SU-DHL-6 (cell line): ENCODE measurements around the gene KIF3B.

ENCODE experiments used
- H2AFZ ChIP-seq: fragments of 200-600 bp; sonication (generic); 2 replicates; pipeline ENCODE4 v1.6.1; 2014; ENCODE audit warnings: low read depth, mild to moderate bottlenecking, moderate library complexity, mixed read lengths, antibody characterized with exemption, low read length; ENCODE audit not compliant: severe bottlenecking
- H3F3A ChIP-seq: fragments of 200-600 bp; shearing (Covaris generic); 2 replicates; pipeline ENCODE4 v1.6.0; 2016; ENCODE audit warnings: antibody characterized with exemption, mild to moderate bottlenecking; ENCODE audit not compliant: insufficient read depth
- H3K27ac ChIP-seq: fragments of 200-600 bp; sonication (generic); 2 replicates; pipeline ENCODE4 v1.5.1; 2016; ENCODE audit warnings: low read depth, mild to moderate bottlenecking, low read length, moderate library complexity, mixed read lengths
- H3K27me3 ChIP-seq: fragments of 200-600 bp; sonication (generic), shearing (Covaris generic); 2 replicates; pipeline ENCODE4 v1.6.0; 2014; ENCODE audit warnings: mild to moderate bottlenecking, low read length
- H3K36me3 ChIP-seq: fragments of 200-600 bp; sonication (generic); 2 replicates; pipeline ENCODE4 v1.6.1; 2014; ENCODE audit warnings: mild to moderate bottlenecking, low read length, mixed read lengths
- H3K4me2 ChIP-seq: fragments of 300-600, 200-600 bp; shearing (Covaris generic), sonication (generic); 2 replicates; pipeline ENCODE4 v1.6.0; 2014; ENCODE audit warnings: low read length, low read depth, mild to moderate bottlenecking; ENCODE audit not compliant: poor library complexity, severe bottlenecking
- H3K4me3 ChIP-seq: fragments of 200-600 bp; sonication (generic); 2 replicates; pipeline ENCODE4 v1.5.1; 2014; ENCODE audit warnings: antibody characterized with exemption, low read length, mild to moderate bottlenecking, mixed read lengths; ENCODE audit not compliant: insufficient read depth, poor library complexity, severe bottlenecking
- H3K79me2 ChIP-seq: fragments of 200-600 bp; sonication (generic); 2 replicates; pipeline ENCODE4 v1.6.1; 2014; ENCODE audit warnings: mild to moderate bottlenecking, low read length, moderate library complexity; ENCODE audit not compliant: insufficient read depth
- H3K9ac ChIP-seq: fragments of 200-600 bp; sonication (generic); 2 replicates; pipeline ENCODE4 v1.7.0; 2014; ENCODE audit warnings: mild to moderate bottlenecking, low read length
- H3K9me2 ChIP-seq: fragments of 200-600 bp; sonication (generic); replicated peaks from 2 replicates; pipeline ENCODE4 v1.6.1; 2014; ENCODE audit warnings: low read length; ENCODE audit not compliant: insufficient read depth
- H3K9me3 ChIP-seq: fragments of 200-600 bp; sonication (generic); 2 replicates; pipeline ENCODE4 v1.6.1; 2014; ENCODE audit warnings: low read length, mixed read lengths; ENCODE audit not compliant: insufficient read depth
- H4K20me1 ChIP-seq: fragments of 200-600 bp; sonication (generic); 2 replicates; pipeline ENCODE4 v1.6.1; 2014; ENCODE audit warnings: low read depth, mild to moderate bottlenecking, antibody characterized with exemption, low read length, moderate library complexity, mixed read lengths
- CTCF ChIP-seq: fragments of 200-600 bp; sonication (generic); IDR thresholded peaks from one replicate; pipeline ENCODE4 v1.5.1; 2017; ENCODE audit warnings: antibody characterized with exemption, mild to moderate bottlenecking, low read length, moderate library complexity; ENCODE audit not compliant: insufficient read depth, poor library complexity, severe bottlenecking
- EZH2phosphoT487 ChIP-seq: fragments of 200-600 bp; sonication (generic), shearing (Covaris generic); conservative IDR thresholded peaks from 2 replicates; pipeline ENCODE4 v1.6.1; 2018; ENCODE audit warnings: mild to moderate bottlenecking, antibody characterized with exemption, low read length, moderate library complexity, mixed read lengths

Gene KIF3B

GRCh38 chr20:32316667-32317066, 39.2 kb downstream of the KIF3B start:
- Histone ChIP-seq H4K20me1 (peaks cover 4% of the 10 kb centered on the region; the same call in 1 of the 2 replicates), H3K27me3 (no peaks in the 10 kb centered on the region), H3K4me2 (no peak overlapping the region), H3F3A (peaks cover 13% of the 10 kb centered on the region), H3K9me3 (no peaks in the 10 kb centered on the region), H3K9me2 (no peaks in the 10 kb centered on the region), H3K9ac (no peak overlapping the region), H3K4me3 (no peak overlapping the region), H3K27ac (no peak overlapping the region), H3K79me2 (peaks cover 26% of the 10 kb centered on the region), H2AFZ (no peak overlapping the region), H3K36me3 (peaks cover 23% of the 10 kb centered on the region; the same call in 1 of the 2 replicates)
- no peak for TF ChIP-seq CTCF

- Histone ChIP-seq H3K9me3 (no peaks in the 10 kb centered on the region), H3K36me3 (peaks cover 17% of the 10 kb centered on the region; the same call in 1 of the 2 replicates), H3K4me2 (no peak overlapping the region), H3K79me2 (peaks cover 10% of the 10 kb centered on the region), H3K4me3 (no peak overlapping the region), H2AFZ (no peak overlapping the region), H3F3A (peaks cover 22% of the 10 kb centered on the region), H3K9ac (no peak overlapping the region), H4K20me1 (no peaks in the 10 kb centered on the region), H3K9me2 (no peaks in the 10 kb centered on the region), H3K27ac (no peak overlapping the region), H3K27me3 (no peaks in the 10 kb centered on the region)
- TF ChIP-seq EZH2phosphoT487: no peak
- TF ChIP-seq CTCF: no peak
Measured at GRCh38 chr20:32319100-32319499, 41.6 kb downstream of the KIF3B start.

GRCh38 chr20:32320305-32320704, 42.9 kb downstream of the KIF3B start:
- Histone ChIP-seq H3K79me2 (peaks cover 2% of the 10 kb centered on the region; the same call in 1 of the 2 replicates), H3K27ac (no peak overlapping the region), H3K9ac (no peak overlapping the region), H3F3A (peaks cover 25% of the 10 kb centered on the region), H3K27me3 (no peaks in the 10 kb centered on the region), H4K20me1 (no peaks in the 10 kb centered on the region), H3K36me3 (peaks cover 17% of the 10 kb centered on the region; the same call in 1 of the 2 replicates), H3K4me3 (no peak overlapping the region), H3K4me2 (no peak overlapping the region), H2AFZ (no peak overlapping the region), H3K9me3 (no peaks in the 10 kb centered on the region), H3K9me2 (no peaks in the 10 kb centered on the region)
- no peak for TF ChIP-seq CTCF
- no peak for TF ChIP-seq EZH2phosphoT487
